Caco-2 (cell line): ENCODE data around the gene R3HDML. TPM values are rescaled to one million over a fixed set of nuclear protein-coding genes. Genes with fewer than 3 reads are reported as not detected.
"Not testable (repeated sequence)": the region's sequence is repeated elsewhere in the genome, so short reads cannot be mapped to it uniquely, and the experiment has no call there.

ENCODE experiments used
- BruUV-seq: library from RNA; stranded (reverse); fragments of 400-500 nt; replicated peaks from 2 replicates; lab custom pipeline; 2021; lab: Mats Ljungman, UMichigan
- CTCF ChIA-PET: fragments of 300-600 bp; sonication (Branson Sonifier 250); formaldehyde crosslinking; loops from one replicate; lab custom pipeline; 2022; ENCODE audit warnings: antibody characterized with exemption; lab: Charles Lee
- POLR2A ChIA-PET: fragments of 300-600 bp; sonication (Branson Sonifier 250); formaldehyde crosslinking; loops from one replicate; lab custom pipeline; 2022; ENCODE audit warnings: antibody characterized with exemption; lab: Charles Lee
- DNase-seq, 2 experiments: peaks; one replicate each; pipeline versions ENCODE4 v3.0.0 to v3.0.0-alpha.2; 2020 to 2022
- H3K27me3 ChIP-seq: replicated peaks from 2 replicates; pipeline ENCODE4 v1.6.0; 2011; ENCODE audit warnings: low read length; ENCODE audit not compliant: control insufficient read depth, insufficient read depth
- H3K36me3 ChIP-seq: 2 replicates; pipeline ENCODE4 v1.5.1; 2011; ENCODE audit warnings: low read length; ENCODE audit not compliant: control insufficient read depth, insufficient read depth
- H3K4me1 ChIP-seq: fragments of 250-450 bp; sonication (Bioruptor Pico); 2 replicates; pipeline ENCODE4 v1.5.1; 2020; ENCODE audit warnings: mild to moderate bottlenecking
- H3K4me3 ChIP-seq: 2 replicates; pipeline ENCODE4 v1.5.1; 2011; ENCODE audit warnings: low read depth, mild to moderate bottlenecking, control low read depth, low read length
- H3K9me3 ChIP-seq: fragments of 250-450 bp; sonication (Bioruptor Pico); 2 replicates; pipeline ENCODE4 v1.5.1; 2020; ENCODE audit warnings: mild to moderate bottlenecking, moderate library complexity
- H3K27ac Mint-ChIP-seq: one replicate; pipeline ENCODE4 v1.8.0; 2022; ENCODE audit warnings: mixed read lengths; ENCODE audit not compliant: unreplicated experiment
- H3K27me3 Mint-ChIP-seq: one replicate; pipeline ENCODE4 v1.8.0; 2022; ENCODE audit warnings: mixed read lengths; ENCODE audit not compliant: insufficient read depth, unreplicated experiment
- H3K36me3 Mint-ChIP-seq: one replicate; pipeline ENCODE4 v1.8.0; 2022; ENCODE audit warnings: mild to moderate bottlenecking, mixed read lengths; ENCODE audit not compliant: insufficient read depth, unreplicated experiment
- H3K4me1 Mint-ChIP-seq: one replicate; pipeline ENCODE4 v1.8.0; 2022; ENCODE audit warnings: low read depth, mixed read lengths; ENCODE audit not compliant: unreplicated experiment
- H3K4me3 Mint-ChIP-seq: one replicate; pipeline ENCODE4 v1.8.0; 2022; ENCODE audit warnings: mild to moderate bottlenecking, moderate library complexity, mixed read lengths; ENCODE audit not compliant: unreplicated experiment
- H3K9me3 Mint-ChIP-seq: one replicate; pipeline ENCODE4 v1.8.0; 2022; ENCODE audit warnings: mixed read lengths; ENCODE audit not compliant: unreplicated experiment
- intact Hi-C: fragments of 100-400 bp; cut with micrococcal nuclease; formaldehyde crosslinking; loops from one replicate; pipeline ENCODE4 v1.10.0; 2022; ENCODE audit not compliant: unreplicated experiment
- total RNA-seq: library from RNA; stranded (reverse); gene quantifications from 2 replicates; pipeline ENCODE4 v1.2.3, GENCODE V29; 2022
- TF ChIP-seq, protein P1 (sequence below), 2 experiments: fragments of 200-600 bp in 1 of 2; IDR thresholded peaks; 1 replicate in 1 of 2; 2 replicates in 1 of 2; pipeline versions ENCODE4 v1.5.1 to v1.8.0; 2011 to 2022; ENCODE audit warnings: antibody characterized with exemption in 1 of 2, control low read depth in 1 of 2, inconsistent platforms in 1 of 2, low read depth in 1 of 2, low read length in 1 of 2, mild to moderate bottlenecking in 1 of 2, moderate library complexity in 1 of 2; ENCODE audit not compliant: insufficient read depth in 1 of 2, severe bottlenecking in 1 of 2, unreplicated experiment in 1 of 2

The R3HDML gene
- total RNA-seq, 1 experiment from 2014 or later, result not detected

DNA sequence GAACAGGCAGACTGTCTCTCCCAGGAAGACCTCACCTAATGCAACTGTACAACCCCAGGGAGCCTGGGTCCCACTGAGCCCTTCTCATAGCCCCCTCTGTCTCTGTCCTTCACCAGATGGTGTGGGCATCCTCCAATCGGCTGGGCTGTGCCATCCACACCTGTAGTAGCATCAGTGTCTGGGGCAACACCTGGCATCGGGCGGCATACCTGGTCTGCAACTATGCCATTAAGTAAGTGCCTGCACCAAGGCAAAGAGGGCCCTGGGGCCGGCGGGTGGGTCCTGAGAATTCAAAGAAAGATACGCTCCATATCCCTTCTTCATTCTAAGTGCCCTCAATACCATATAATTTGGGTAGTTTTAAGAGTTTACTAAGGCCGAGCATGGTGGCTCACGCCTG is 8.3 kb downstream of the R3HDML start:
- CTCF ChIA-PET, result interaction anchor here (0.9 kb wide), 1 partner anchor 127 kb away, joined by 3 read pairs; no protein-coding TSS in a partner anchor
- Mint-ChIP-seq H3K4me3 (no peak overlapping the region), H3K27ac (no peak overlapping the region), H3K4me1 (peaks cover 20% of the 10 kb centered on the region), H3K36me3 (peaks cover 11% of the 10 kb centered on the region), H3K27me3 (no peaks in the 10 kb centered on the region), H3K9me3 (no peaks in the 10 kb centered on the region)
- Histone ChIP-seq H3K4me3 (no peak overlapping the region), H3K9me3 (no peaks in the 10 kb centered on the region), H3K4me1 (peaks cover 17% of the 10 kb centered on the region), H3K27me3 (no peaks in the 10 kb centered on the region), H3K36me3 (no peaks in the 10 kb centered on the region; the same call in 1 of the 2 replicates)
- POLR2A ChIA-PET, result no interaction called here
- DNase-seq, result no peak
- intact Hi-C loops, result no loop called here
- TF ChIP-seq, protein P1, sequence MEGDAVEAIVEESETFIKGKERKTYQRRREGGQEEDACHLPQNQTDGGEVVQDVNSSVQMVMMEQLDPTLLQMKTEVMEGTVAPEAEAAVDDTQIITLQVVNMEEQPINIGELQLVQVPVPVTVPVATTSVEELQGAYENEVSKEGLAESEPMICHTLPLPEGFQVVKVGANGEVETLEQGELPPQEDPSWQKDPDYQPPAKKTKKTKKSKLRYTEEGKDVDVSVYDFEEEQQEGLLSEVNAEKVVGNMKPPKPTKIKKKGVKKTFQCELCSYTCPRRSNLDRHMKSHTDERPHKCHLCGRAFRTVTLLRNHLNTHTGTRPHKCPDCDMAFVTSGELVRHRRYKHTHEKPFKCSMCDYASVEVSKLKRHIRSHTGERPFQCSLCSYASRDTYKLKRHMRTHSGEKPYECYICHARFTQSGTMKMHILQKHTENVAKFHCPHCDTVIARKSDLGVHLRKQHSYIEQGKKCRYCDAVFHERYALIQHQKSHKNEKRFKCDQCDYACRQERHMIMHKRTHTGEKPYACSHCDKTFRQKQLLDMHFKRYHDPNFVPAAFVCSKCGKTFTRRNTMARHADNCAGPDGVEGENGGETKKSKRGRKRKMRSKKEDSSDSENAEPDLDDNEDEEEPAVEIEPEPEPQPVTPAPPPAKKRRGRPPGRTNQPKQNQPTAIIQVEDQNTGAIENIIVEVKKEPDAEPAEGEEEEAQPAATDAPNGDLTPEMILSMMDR (IDR thresholded peaks at IDR 0.05; ENCODE audit: insufficient read depth in 1 of 2, low read depth in 1 of 2, low read length in 1 of 2, severe bottlenecking in 1 of 2, unreplicated experiment in 1 of 2), result no peak
- no TSS peak for BruUV-seq

DNA sequence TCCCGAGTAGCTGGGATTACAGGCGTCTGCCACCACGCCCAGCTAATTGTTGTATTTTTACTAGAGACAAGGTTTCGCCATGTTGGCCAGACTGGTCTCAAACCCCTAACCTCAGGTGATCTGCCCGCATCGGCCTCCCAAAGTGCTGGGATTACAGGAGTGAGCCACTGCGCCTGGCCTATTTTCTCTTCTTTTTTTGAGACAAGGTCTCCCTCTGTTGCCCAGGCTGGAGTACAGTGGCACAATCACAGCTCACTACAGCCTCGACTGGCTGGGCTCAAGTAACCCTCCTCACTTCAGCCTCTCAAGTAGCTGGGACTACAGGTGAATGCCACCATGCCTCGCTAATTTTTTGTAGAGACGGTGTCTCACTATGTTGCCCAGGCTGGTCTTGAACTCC is 9.1 kb downstream of the R3HDML start:
- POLR2A ChIA-PET, H3K9me3 Mint-ChIP-seq, H3K9me3 ChIP-seq, DNase-seq, H3K36me3 ChIP-seq, intact Hi-C loops, H3K27me3 Mint-ChIP-seq, H3K27ac Mint-ChIP-seq, H3K27me3 ChIP-seq, H3K4me3 Mint-ChIP-seq, BruUV-seq, H3K4me3 ChIP-seq: not testable (repeated sequence)
- Mint-ChIP-seq H3K36me3 (peaks cover 11% of the 10 kb centered on the region), H3K4me1 (peaks cover 20% of the 10 kb centered on the region)
- CTCF ChIA-PET, result interaction anchor here (0.6 to 1.0 kb wide), 3 partner anchors 127 to 129 kb away, joined by 3 to 5 read pairs (median 3); no protein-coding TSS in a partner anchor
- H3K4me1 ChIP-seq, result peaks cover 23% of the 10 kb centered on the region

DNA sequence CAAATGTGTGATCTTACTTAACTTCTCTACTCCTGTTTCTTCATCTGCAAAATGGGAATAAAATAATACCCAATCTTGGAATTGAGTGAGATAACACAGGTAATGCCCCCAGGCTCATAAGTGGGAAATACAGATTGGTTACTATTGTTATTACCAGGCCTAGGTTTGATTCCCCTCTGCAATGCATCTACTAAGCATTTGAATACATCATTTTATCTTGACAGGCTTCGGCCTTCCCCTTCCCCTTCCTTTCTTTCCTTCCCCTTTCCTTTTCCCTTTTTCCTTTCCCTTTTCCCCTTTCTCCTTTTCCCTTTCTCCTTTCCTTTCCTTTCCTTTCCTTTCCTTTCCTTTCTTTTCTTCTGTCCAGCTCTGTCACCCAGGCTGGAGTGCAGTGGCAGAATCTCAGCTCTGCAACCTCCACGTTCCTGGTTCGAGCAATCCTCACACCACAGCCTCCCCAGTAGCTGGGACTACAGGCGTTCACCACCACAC is 11.4 kb downstream of the R3HDML start:
- intact Hi-C loops, result no loop called here
- TF ChIP-seq, protein P1 (IDR thresholded peaks at IDR 0.05; ENCODE audit: insufficient read depth in 1 of 2, low read depth in 1 of 2, low read length in 1 of 2, severe bottlenecking in 1 of 2, unreplicated experiment in 1 of 2), result no peak
- Mint-ChIP-seq H3K36me3 (peaks cover 21% of the 10 kb centered on the region), H3K4me1 (peaks cover 32% of the 10 kb centered on the region), H3K27me3 (no peaks in the 10 kb centered on the region), H3K27ac (no peak overlapping the region), H3K9me3 (no peaks in the 10 kb centered on the region), H3K4me3 (no peak overlapping the region)
- ChIA-PET CTCF (no interaction called here), POLR2A (interaction anchor here (0.7 kb wide), 1 partner anchor 49 kb away, joined by 10 read pairs; no protein-coding TSS in a partner anchor)
- no peaks in the 10 kb centered on the region; the same call in 1 of the 2 replicates for H3K36me3 ChIP-seq
- H3K27me3 ChIP-seq, result no peaks in the 10 kb centered on the region
- no peaks in the 10 kb centered on the region for H3K9me3 ChIP-seq
- no peak for DNase-seq
- no TSS peak for BruUV-seq
- peaks cover 46% of the 10 kb centered on the region for H3K4me1 ChIP-seq
- no peak overlapping the region for H3K4me3 ChIP-seq
